Measurements from ENCODE around the gene SSBP2.
"Not testable (repeated sequence)": the region's sequence is repeated elsewhere in the genome, so short reads cannot be mapped to it uniquely, and the experiment has no call there.

The SSBP2 gene

GRCh38 chr5:81630684-81631083, 120.2 kb downstream of the SSBP2 start:
- H3K27ac Mint-ChIP-seq: no peak overlapping the region
- H3K4me3 Mint-ChIP-seq: no peak overlapping the region
- no peak for DNase-seq
- H3K4me1 Mint-ChIP-seq: peaks cover 9% of the 10 kb centered on the region
- TF ChIP-seq CTCF (IDR thresholded peaks at IDR 0.05): no peak
- no peaks in the 10 kb centered on the region for H3K27me3 Mint-ChIP-seq (ENCODE audit: low read depth, poor library complexity)
- H3K9me3 Mint-ChIP-seq: no peaks in the 10 kb centered on the region
- peaks cover 29% of the 10 kb centered on the region for H3K36me3 Mint-ChIP-seq (ENCODE audit: low read depth)

- no peaks in the 10 kb centered on the region for H3K27me3 Mint-ChIP-seq (ENCODE audit: low read depth, poor library complexity)
- H3K9me3 Mint-ChIP-seq: no peaks in the 10 kb centered on the region
- no peak overlapping the region for H3K4me3 Mint-ChIP-seq
- H3K27ac Mint-ChIP-seq: no peak overlapping the region
- no peak for TF ChIP-seq CTCF (IDR thresholded peaks at IDR 0.05)
- no peak for DNase-seq
- H3K4me1 Mint-ChIP-seq: peaks cover 9% of the 10 kb centered on the region
- H3K36me3 Mint-ChIP-seq (ENCODE audit: low read depth): peaks cover 35% of the 10 kb centered on the region
Observed at GRCh38 chr5:81629986-81630385, 120.9 kb downstream of the SSBP2 start.

GRCh38 chr5:81628061-81628460, 122.8 kb downstream of the SSBP2 start:
- not testable (repeated sequence) for H3K27ac Mint-ChIP-seq; H3K4me3 Mint-ChIP-seq; H3K4me1 Mint-ChIP-seq; H3K9me3 Mint-ChIP-seq; H3K27me3 Mint-ChIP-seq (ENCODE audit: low read depth, poor library complexity); DNase-seq
- peaks cover 48% of the 10 kb centered on the region for H3K36me3 Mint-ChIP-seq (ENCODE audit: low read depth)

- H3K9me3 Mint-ChIP-seq: peaks cover 13% of the 10 kb centered on the region
Observed at GRCh38 chr5:81626524-81626923, 124.4 kb downstream of the SSBP2 start.

GRCh38 chr5:81609810-81610375, 141.0 kb downstream of the SSBP2 start:
- Mint-ChIP-seq H3K4me1 (peaks cover 17% of the 10 kb centered on the region), H3K9me3 (peaks cover 37% of the 10 kb centered on the region), H3K4me3 (no peak overlapping the region), H3K27ac (no peak overlapping the region), H3K27me3 (ENCODE audit: low read depth, poor library complexity) (no peaks in the 10 kb centered on the region), H3K36me3 (ENCODE audit: low read depth) (peaks cover 83% of the 10 kb centered on the region)
- no peak for TF ChIP-seq CTCF (IDR thresholded peaks at IDR 0.05)
- DNase-seq: no peak

More at GRCh38 chr5:81626524-81626923, 124.4 kb downstream of the SSBP2 start:
- DNase-seq: no peak
- no peak for TF ChIP-seq CTCF (IDR thresholded peaks at IDR 0.05)
- peaks cover 60% of the 10 kb centered on the region for H3K36me3 Mint-ChIP-seq (ENCODE audit: low read depth)
- H3K27ac Mint-ChIP-seq: peak overlapping the region; percentile 51
- no peaks in the 10 kb centered on the region for H3K27me3 Mint-ChIP-seq (ENCODE audit: low read depth, poor library complexity)
- peaks cover 9% of the 10 kb centered on the region for H3K4me1 Mint-ChIP-seq
- H3K4me3 Mint-ChIP-seq: no peak overlapping the region

- no peak for TF ChIP-seq CTCF (IDR thresholded peaks at IDR 0.05)
- DNase-seq: no peak
- H3K4me1 Mint-ChIP-seq: peaks cover 17% of the 10 kb centered on the region
- peaks cover 29% of the 10 kb centered on the region for H3K9me3 Mint-ChIP-seq
- H3K36me3 Mint-ChIP-seq (ENCODE audit: low read depth): peaks cover 74% of the 10 kb centered on the region
- no peak overlapping the region for H3K4me3 Mint-ChIP-seq
- no peaks in the 10 kb centered on the region for H3K27me3 Mint-ChIP-seq (ENCODE audit: low read depth, poor library complexity)
- H3K27ac Mint-ChIP-seq: no peak overlapping the region
Observed at GRCh38 chr5:81608976-81609375, 141.9 kb downstream of the SSBP2 start.

Measured in nephron progenitor cell (in vitro differentiated cells).